ENCODE results near the gene CNPPD1. TPM values are rescaled to one million over a fixed set of nuclear protein-coding genes. Genes with fewer than 3 reads are reported as not detected.

Gene CNPPD1
- total and polyA plus RNA-seq, 8 donors = 12.8 to 48.2 (median 35.2) TPM

- TF ChIP-seq POLR2A (IDR thresholded peaks at IDR 0.05) (no peak), EP300 (IDR thresholded peaks at IDR 0.05) (no peak), POLR2AphosphoS5 (IDR thresholded peaks at IDR 0.05) (no peak)
- TF ChIP-seq, protein P1, sequence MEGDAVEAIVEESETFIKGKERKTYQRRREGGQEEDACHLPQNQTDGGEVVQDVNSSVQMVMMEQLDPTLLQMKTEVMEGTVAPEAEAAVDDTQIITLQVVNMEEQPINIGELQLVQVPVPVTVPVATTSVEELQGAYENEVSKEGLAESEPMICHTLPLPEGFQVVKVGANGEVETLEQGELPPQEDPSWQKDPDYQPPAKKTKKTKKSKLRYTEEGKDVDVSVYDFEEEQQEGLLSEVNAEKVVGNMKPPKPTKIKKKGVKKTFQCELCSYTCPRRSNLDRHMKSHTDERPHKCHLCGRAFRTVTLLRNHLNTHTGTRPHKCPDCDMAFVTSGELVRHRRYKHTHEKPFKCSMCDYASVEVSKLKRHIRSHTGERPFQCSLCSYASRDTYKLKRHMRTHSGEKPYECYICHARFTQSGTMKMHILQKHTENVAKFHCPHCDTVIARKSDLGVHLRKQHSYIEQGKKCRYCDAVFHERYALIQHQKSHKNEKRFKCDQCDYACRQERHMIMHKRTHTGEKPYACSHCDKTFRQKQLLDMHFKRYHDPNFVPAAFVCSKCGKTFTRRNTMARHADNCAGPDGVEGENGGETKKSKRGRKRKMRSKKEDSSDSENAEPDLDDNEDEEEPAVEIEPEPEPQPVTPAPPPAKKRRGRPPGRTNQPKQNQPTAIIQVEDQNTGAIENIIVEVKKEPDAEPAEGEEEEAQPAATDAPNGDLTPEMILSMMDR (IDR thresholded peaks at IDR 0.05) = no peak
- Histone ChIP-seq H3K4me1 (peaks cover 6 to 26% (median 9%) of the 10 kb centered on the region in 4 donors), H3K4me3 (no peak overlapping the region), H3K27ac (no peak overlapping the region), H3K36me3 (peaks cover 21 to 24% (median 23%) of the 10 kb centered on the region in 4 donors), H3K27me3 (no peaks in the 10 kb centered on the region), H3K9me3 (no peaks in the 10 kb centered on the region)
- intact Hi-C loops (cut with DNase I; ENCODE audit: low total_unique reads) = no loop called here
- no peak for DNase-seq
Measured at GRCh38 chr2:219168932-219169331, 7.8 kb downstream of the CNPPD1 start.

- no peak for DNase-seq
- no peak overlapping the region for H3K4me3 ChIP-seq
- WGBS, 5 donors = 30 to 43% (median 39%) methylated on average over 6 of the region's 6 CpGs
- H3K36me3 ChIP-seq = peaks cover 17 to 20% (median 19%) of the 10 kb centered on the region in 4 donors
- H3K27me3 ChIP-seq = no peaks in the 10 kb centered on the region
- peaks cover 5 to 22% (median 7%) of the 10 kb centered on the region in 4 donors for H3K4me1 ChIP-seq
- no peaks in the 10 kb centered on the region for H3K9me3 ChIP-seq
- H3K27ac ChIP-seq = no peak overlapping the region
- intact Hi-C loops (cut with DNase I; ENCODE audit: low total_unique reads) = no loop called here
- TF ChIP-seq POLR2AphosphoS5 (IDR thresholded peaks at IDR 0.05) (no peak), EP300 (IDR thresholded peaks at IDR 0.05) (no peak), POLR2A (IDR thresholded peaks at IDR 0.05) (no peak)
Measured at GRCh38 chr2:219168526-219168925, 8.2 kb downstream of the CNPPD1 start.

DNA sequence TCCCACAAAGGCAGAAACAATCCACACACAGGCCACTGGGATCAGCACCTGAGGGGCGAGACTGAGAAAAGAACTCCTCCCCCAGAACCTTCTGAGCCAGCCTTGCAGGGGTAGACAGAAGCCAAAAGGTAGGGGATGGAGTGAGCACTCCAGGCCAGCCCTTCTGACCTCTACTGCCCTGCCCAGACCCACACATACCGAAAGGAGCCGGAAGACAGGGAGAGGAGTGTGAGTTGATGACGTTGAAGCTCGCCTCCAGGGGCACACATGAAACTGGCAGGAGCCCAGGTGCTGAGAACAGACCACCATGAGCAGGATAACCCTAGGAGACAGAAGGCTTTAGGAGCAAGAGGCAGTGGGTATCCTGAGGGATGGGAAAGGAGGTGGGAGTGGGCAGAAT is 8.7 kb downstream of the CNPPD1 start:
- intact Hi-C loops (cut with DNase I; ENCODE audit: low total_unique reads) = no loop called here
- Histone ChIP-seq H3K27me3 (no peaks in the 10 kb centered on the region), H3K36me3 (peaks cover 12 to 15% (median 13%) of the 10 kb centered on the region in 4 donors), H3K4me3 (no peak overlapping the region), H3K27ac (no peak overlapping the region), H3K9me3 (no peaks in the 10 kb centered on the region), H3K4me1 (peaks cover 5 to 18% (median 7%) of the 10 kb centered on the region in 4 donors)
- DNase-seq = no peak
- TF ChIP-seq, protein P1 (IDR thresholded peaks at IDR 0.05) = no peak
- TF ChIP-seq EP300 (IDR thresholded peaks at IDR 0.05) (no peak), POLR2AphosphoS5 (IDR thresholded peaks at IDR 0.05) (no peak), POLR2A (IDR thresholded peaks at IDR 0.05) (no peak)
- 70 to 76% (median 74%) methylated on average over 5 of the region's 5 CpGs for WGBS, 5 donors

GRCh38 chr2:219165058-219165911 is 11.4 kb downstream of the CNPPD1 start:
- Histone ChIP-seq H3K9me3 (no peaks in the 10 kb centered on the region), H3K36me3 (no peaks in the 10 kb centered on the region), H3K4me3 (no peak overlapping the region), H3K27me3 (no peaks in the 10 kb centered on the region), H3K4me1 (peaks cover 0 to 9% (median 8%) of the 10 kb centered on the region in 4 donors), H3K27ac (no peak overlapping the region)
- DNase-seq = no peak
- 84 to 99% (median 88%) methylated on average over 7 to 10 of the region's 10 CpGs for WGBS, 5 donors
- intact Hi-C loops (cut with DNase I; ENCODE audit: low total_unique reads) = no loop called here
- TF ChIP-seq POLR2AphosphoS5 (IDR thresholded peaks at IDR 0.05) = no peak
- TF ChIP-seq POLR2A (IDR thresholded peaks at IDR 0.05) = no peak
- TF ChIP-seq, protein P1 (IDR thresholded peaks at IDR 0.05) = no peak
- TF ChIP-seq EP300 (IDR thresholded peaks at IDR 0.05) = no peak

DNA sequence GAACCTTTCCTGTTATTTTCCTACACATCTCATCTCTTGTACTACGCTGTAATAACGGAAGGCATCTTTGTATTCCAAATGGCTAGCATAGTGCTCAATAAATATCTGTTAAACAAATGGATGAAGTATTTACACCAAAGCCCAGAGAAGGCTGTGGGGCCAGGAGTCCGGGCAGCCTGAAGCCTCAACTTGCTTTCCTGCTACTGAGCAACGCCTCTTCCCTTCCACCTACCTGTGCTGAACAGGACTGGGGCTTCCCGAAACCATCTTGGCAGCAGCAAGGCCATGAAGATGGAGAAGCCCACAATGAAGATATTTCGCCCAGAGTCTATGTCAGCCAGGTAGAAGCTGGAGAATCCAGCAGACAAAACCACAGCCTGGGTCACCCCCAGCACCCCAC is 13.6 kb downstream of the CNPPD1 start:
- H3K4me1 ChIP-seq = peaks cover 4 to 19% (median 16%) of the 10 kb centered on the region in 4 donors
- intact Hi-C loops (cut with DNase I; ENCODE audit: low total_unique reads) = loop anchor here (5.0 kb wide), 1 partner anchor 139 kb away; no protein-coding TSS in a partner anchor
- H3K27me3 ChIP-seq = no peaks in the 10 kb centered on the region
- no peak overlapping the region for H3K4me3 ChIP-seq
- 93 to 97% (median 95%) methylated on average over 6 of the region's 6 CpGs for WGBS, 5 donors
- no peak for TF ChIP-seq EP300 (IDR thresholded peaks at IDR 0.05)
- TF ChIP-seq, protein P1 (IDR thresholded peaks at IDR 0.05) = no peak
- no peak for TF ChIP-seq POLR2A (IDR thresholded peaks at IDR 0.05)
- TF ChIP-seq POLR2AphosphoS5 (IDR thresholded peaks at IDR 0.05) = no peak
- DNase-seq = no peak
- H3K9me3 ChIP-seq = no peaks in the 10 kb centered on the region
- H3K27ac ChIP-seq = no peak overlapping the region
- H3K36me3 ChIP-seq = no peaks in the 10 kb centered on the region
